Colonic mucosa (tissue), 4 donors: ENCODE results near the gene TACC2. TPM values are rescaled to one million over a fixed set of nuclear protein-coding genes. Genes with fewer than 3 reads are reported as not detected.

Experiments used
- DNase-seq: peaks from one replicate; pipeline ENCODE4 v3.0.0-alpha.2; 2020
- H3K27ac ChIP-seq: fragments of 200-600 bp; one replicate; pipeline ENCODE4 v1.8.0; 2021
- H3K27me3 ChIP-seq: fragments of 200-600 bp; one replicate; pipeline ENCODE4 v1.8.0; 2021
- H3K36me3 ChIP-seq: fragments of 200-600 bp; one replicate; pipeline ENCODE4 v1.8.0; 2021
- H3K4me1 ChIP-seq: fragments of 200-600 bp; one replicate; pipeline ENCODE4 v1.8.0; 2021; ENCODE audit warnings: mild to moderate bottlenecking
- H3K4me3 ChIP-seq: fragments of 200-600 bp; one replicate; pipeline ENCODE4 v1.8.0; 2021
- H3K9ac ChIP-seq, 2 donors: one replicate each; pipeline ENCODE4 v1.7.0; 2013; ENCODE audit warnings: control low read depth in 2 of 2, low read depth in 2 of 2, low read length in 2 of 2
- H3K9me3 ChIP-seq: fragments of 200-600 bp; one replicate; pipeline ENCODE4 v1.8.0; 2021
- intact Hi-C: fragments of 100-400 bp; cut with DNase I; formaldehyde crosslinking; loops from one replicate; pipeline ENCODE4 v1.14.1; 2022
- total RNA-seq, 2 donors: library from RNA; stranded (reverse); fragmentation: NEBNext Ultra II Directional in 1 of 2; extraction: Animal tissue kit (Norgen Biotek cat#: 25700) in 1 of 2; gene quantifications; one replicate each; pipeline ENCODE4 v1.2.1, GENCODE V29; 2021
- TF ChIP-seq, protein P1 (sequence below): fragments of 200-600 bp; IDR thresholded peaks from one replicate; pipeline ENCODE4 v1.8.0; 2022; ENCODE audit warnings: antibody characterized with exemption, mild to moderate bottlenecking
- donor health status: healthy.
- donor health status: DM: no; HTN: no; CAD: no.
- donor health status: DM: no; HTN: no; CAD: no.

TACC2 gene
- total RNA-seq, 2 donors from 2014 or later: 90.0 to 93.2 TPM

GRCh38 chr10:121949451-121949850, 39.5 kb upstream of the TACC2 start:
- Histone ChIP-seq H3K9me3 (no peaks in the 10 kb centered on the region), H3K4me1 (no peaks in the 10 kb centered on the region), H3K9ac (no peak overlapping the region), H3K4me3 (no peak overlapping the region), H3K36me3 (no peaks in the 10 kb centered on the region), H3K27me3 (no peaks in the 10 kb centered on the region), H3K27ac (no peak overlapping the region)
- TF ChIP-seq, protein P1, sequence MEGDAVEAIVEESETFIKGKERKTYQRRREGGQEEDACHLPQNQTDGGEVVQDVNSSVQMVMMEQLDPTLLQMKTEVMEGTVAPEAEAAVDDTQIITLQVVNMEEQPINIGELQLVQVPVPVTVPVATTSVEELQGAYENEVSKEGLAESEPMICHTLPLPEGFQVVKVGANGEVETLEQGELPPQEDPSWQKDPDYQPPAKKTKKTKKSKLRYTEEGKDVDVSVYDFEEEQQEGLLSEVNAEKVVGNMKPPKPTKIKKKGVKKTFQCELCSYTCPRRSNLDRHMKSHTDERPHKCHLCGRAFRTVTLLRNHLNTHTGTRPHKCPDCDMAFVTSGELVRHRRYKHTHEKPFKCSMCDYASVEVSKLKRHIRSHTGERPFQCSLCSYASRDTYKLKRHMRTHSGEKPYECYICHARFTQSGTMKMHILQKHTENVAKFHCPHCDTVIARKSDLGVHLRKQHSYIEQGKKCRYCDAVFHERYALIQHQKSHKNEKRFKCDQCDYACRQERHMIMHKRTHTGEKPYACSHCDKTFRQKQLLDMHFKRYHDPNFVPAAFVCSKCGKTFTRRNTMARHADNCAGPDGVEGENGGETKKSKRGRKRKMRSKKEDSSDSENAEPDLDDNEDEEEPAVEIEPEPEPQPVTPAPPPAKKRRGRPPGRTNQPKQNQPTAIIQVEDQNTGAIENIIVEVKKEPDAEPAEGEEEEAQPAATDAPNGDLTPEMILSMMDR: no peak
- intact Hi-C loops: no loop called here
- no peak for DNase-seq

DNA sequence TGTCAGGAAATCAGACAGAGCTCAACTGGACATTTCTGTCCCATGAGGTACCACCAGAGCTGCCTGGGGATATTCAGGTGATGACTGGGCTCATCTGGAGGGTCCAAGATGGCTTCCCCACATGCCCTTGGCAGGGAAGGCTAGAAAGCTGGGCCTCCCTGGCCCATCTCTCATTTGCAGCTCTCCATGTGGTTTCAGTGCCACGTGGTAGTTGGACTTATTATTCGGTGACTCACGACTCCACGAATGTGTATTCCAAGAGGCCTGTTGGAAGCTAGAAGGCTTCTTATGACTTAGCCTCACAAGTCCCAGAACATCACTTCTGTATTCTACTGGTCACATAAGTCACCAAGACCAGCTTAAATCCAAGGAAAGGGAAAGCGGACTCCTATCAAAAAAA, 36.7 kb upstream of the TACC2 start:
- Histone ChIP-seq H3K27ac (no peak overlapping the region), H3K4me3 (no peak overlapping the region), H3K27me3 (no peaks in the 10 kb centered on the region), H3K36me3 (no peaks in the 10 kb centered on the region), H3K9ac (no peak overlapping the region), H3K4me1 (no peaks in the 10 kb centered on the region), H3K9me3 (no peaks in the 10 kb centered on the region)
- intact Hi-C loops: no loop called here
- no peak for DNase-seq
- TF ChIP-seq, protein P1: no peak

DNA sequence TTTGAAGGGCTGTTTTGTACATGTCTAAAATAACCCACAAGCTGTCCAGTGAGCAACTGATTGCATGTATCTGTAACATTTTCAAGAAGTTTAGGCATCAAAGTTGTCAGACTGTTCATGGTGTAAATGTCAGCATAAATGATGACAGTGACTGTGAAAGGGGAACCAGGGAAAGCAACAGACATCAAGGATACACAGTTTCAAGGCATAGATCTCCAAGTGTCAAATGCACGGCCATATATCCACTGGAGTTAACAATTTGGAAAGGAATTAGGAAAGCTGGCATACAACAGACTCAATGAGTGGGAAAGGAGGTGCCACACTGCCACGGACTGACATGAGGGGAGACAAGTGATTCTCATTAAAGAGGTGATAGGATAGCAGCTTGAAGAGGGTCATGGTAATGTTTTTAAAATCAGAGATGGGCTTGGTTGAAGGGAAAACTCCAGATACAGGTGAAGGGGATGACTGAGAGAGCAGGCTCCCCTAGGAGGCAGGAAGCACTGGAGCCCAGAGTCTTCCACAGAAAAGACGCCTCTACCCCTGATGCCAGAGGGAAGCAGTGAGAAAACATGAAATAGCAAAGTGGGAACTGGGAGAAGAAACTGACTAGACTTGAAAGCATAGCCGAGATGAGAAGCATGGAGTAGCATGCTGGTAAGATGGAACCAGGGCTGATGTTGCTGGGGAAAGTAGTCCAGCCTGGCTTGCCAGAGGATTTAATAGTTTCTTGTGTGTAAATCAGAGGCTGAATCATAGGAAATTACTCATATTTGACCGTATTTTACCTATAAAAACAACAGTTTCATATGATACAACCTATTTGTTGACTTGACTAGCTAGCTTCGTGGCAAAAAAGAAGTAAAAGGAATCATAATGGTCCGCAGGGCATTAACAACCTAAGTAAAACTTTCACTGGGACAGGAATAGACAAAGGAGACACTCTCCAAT, 32.6 kb upstream of the TACC2 start:
- no peaks in the 10 kb centered on the region for H3K27me3 ChIP-seq
- no peak overlapping the region for H3K27ac ChIP-seq
- no peaks in the 10 kb centered on the region for H3K4me1 ChIP-seq
- H3K9me3 ChIP-seq: no peaks in the 10 kb centered on the region
- no peak for DNase-seq
- intact Hi-C loops: no loop called here
- H3K9ac ChIP-seq: no peak overlapping the region
- TF ChIP-seq, protein P1: no peak
- H3K36me3 ChIP-seq: no peaks in the 10 kb centered on the region
- H3K4me3 ChIP-seq: no peak overlapping the region

- Histone ChIP-seq H3K4me1 (no peaks in the 10 kb centered on the region), H3K36me3 (no peaks in the 10 kb centered on the region), H3K9ac (no peak overlapping the region), H3K4me3 (no peak overlapping the region), H3K27me3 (no peaks in the 10 kb centered on the region), H3K9me3 (no peaks in the 10 kb centered on the region), H3K27ac (no peak overlapping the region)
- DNase-seq: no peak
- TF ChIP-seq, protein P1: no peak
- intact Hi-C loops: no loop called here
These were observed 29.3 kb upstream of the TACC2 start for GRCh38 chr10:121959671-121960070.

GRCh38 chr10:121961456-121961855, 27.5 kb upstream of the TACC2 start:
- H3K36me3 ChIP-seq: peaks cover under 1% of the 10 kb centered on the region
- no peak overlapping the region for H3K4me3 ChIP-seq
- H3K27ac ChIP-seq: no peak overlapping the region
- no peak overlapping the region for H3K9ac ChIP-seq
- H3K27me3 ChIP-seq: no peaks in the 10 kb centered on the region
- H3K4me1 ChIP-seq: no peaks in the 10 kb centered on the region
- intact Hi-C loops: no loop called here
- TF ChIP-seq, protein P1: no peak
- no peaks in the 10 kb centered on the region for H3K9me3 ChIP-seq
- DNase-seq: no peak
